Common myeloid progenitor, CD34-positive (primary cell): ENCODE measurements around the gene DBET.
"Not testable (repeated sequence)": the region's sequence is repeated elsewhere in the genome, so short reads cannot be mapped to it uniquely, and the experiment has no call there.

Experiments used
- CTCF ChIA-PET: fragments of 350-600 bp; sonication (Branson Sonifier 250); formaldehyde crosslinking; loops from one replicate; lab custom pipeline; 2021; ENCODE audit warnings: antibody characterized with exemption; lab: Charles Lee
- POLR2A ChIA-PET: fragments of 350-600 bp; sonication (Branson Sonifier 250); formaldehyde crosslinking; loops from one replicate; lab custom pipeline; 2021; ENCODE audit warnings: antibody characterized with exemption; lab: Charles Lee
- DNase-seq, 3 donors: peaks; one replicate each; pipeline versions ENCODE4 v3.0.0 to v3.0.0-alpha.2; 2013
- H3K27ac ChIP-seq, 2 experiments: 1 replicate in 1 of 2; 2 replicates in 1 of 2; pipeline ENCODE4 v1.7.0; 2013; ENCODE audit warnings: inconsistent platforms in 2 of 2, low read length in 2 of 2, mild to moderate bottlenecking in 2 of 2, low read depth in 1 of 2, moderate library complexity in 1 of 2; ENCODE audit not compliant: severe bottlenecking in 2 of 2, insufficient read depth in 1 of 2, poor library complexity in 1 of 2
- H3K27me3 ChIP-seq, 5 experiments: replicated peaks in 2 of 5; 1 replicate in 3 of 5; 2 replicates in 2 of 5; pipeline versions ENCODE4 v1.6.1 to v1.7.0; 2013; ENCODE audit warnings: low read length in 4 of 5, mild to moderate bottlenecking in 2 of 5, moderate library complexity in 2 of 5, inconsistent platforms in 1 of 5; ENCODE audit not compliant: insufficient read depth in 5 of 5, control insufficient read depth in 4 of 5
- H3K36me3 ChIP-seq, 4 experiments: 1 replicate in 2 of 4; 2 replicates in 2 of 4; pipeline versions ENCODE4 v1.6.1 to v1.7.0; 2013; ENCODE audit warnings: low read length in 3 of 4, control low read depth in 1 of 4, mild to moderate bottlenecking in 1 of 4; ENCODE audit not compliant: control insufficient read depth in 4 of 4, insufficient read depth in 4 of 4
- H3K4me1 ChIP-seq, 4 experiments: 1 replicate in 3 of 4; 2 replicates in 1 of 4; pipeline versions ENCODE4 v1.6.1 to v1.7.1; 2013; ENCODE audit warnings: low read length in 3 of 4, mild to moderate bottlenecking in 3 of 4, control low read depth in 1 of 4, inconsistent platforms in 1 of 4, moderate library complexity in 1 of 4; ENCODE audit not compliant: control insufficient read depth in 4 of 4, insufficient read depth in 4 of 4; ENCODE audit errors: control extremely low read depth in 1 of 4
- H3K4me3 ChIP-seq, 7 experiments: 1 replicate in 4 of 7; 2 replicates in 3 of 7; pipeline versions ENCODE4 v1.5.1 to v1.7.0; 2013; ENCODE audit warnings: mild to moderate bottlenecking in 7 of 7, low read length in 6 of 7, moderate library complexity in 6 of 7, inconsistent platforms in 2 of 7, low read depth in 2 of 7, control low read depth in 1 of 7; ENCODE audit not compliant: insufficient read depth in 4 of 7, control insufficient read depth in 1 of 7; ENCODE audit errors: extremely low read depth in 1 of 7
- H3K9me3 ChIP-seq, 5 experiments: 1 replicate in 4 of 5; 2 replicates in 1 of 5; pipeline versions ENCODE4 v1.6.1 to v1.7.1; 2013; ENCODE audit warnings: low read length in 4 of 5, mild to moderate bottlenecking in 2 of 5, inconsistent platforms in 1 of 5, low read depth in 1 of 5, moderate library complexity in 1 of 5; ENCODE audit not compliant: control insufficient read depth in 4 of 5, insufficient read depth in 2 of 5; ENCODE audit errors: control extremely low read depth in 1 of 5
- WGBS: methylation state at CpG from one replicate; pipeline ENCODE4 v1.1.5; 2013; ENCODE audit not compliant: insufficient coverage; 5-methylcytosine and 5-hydroxymethylcytosine counted together

The DBET gene

DNA sequence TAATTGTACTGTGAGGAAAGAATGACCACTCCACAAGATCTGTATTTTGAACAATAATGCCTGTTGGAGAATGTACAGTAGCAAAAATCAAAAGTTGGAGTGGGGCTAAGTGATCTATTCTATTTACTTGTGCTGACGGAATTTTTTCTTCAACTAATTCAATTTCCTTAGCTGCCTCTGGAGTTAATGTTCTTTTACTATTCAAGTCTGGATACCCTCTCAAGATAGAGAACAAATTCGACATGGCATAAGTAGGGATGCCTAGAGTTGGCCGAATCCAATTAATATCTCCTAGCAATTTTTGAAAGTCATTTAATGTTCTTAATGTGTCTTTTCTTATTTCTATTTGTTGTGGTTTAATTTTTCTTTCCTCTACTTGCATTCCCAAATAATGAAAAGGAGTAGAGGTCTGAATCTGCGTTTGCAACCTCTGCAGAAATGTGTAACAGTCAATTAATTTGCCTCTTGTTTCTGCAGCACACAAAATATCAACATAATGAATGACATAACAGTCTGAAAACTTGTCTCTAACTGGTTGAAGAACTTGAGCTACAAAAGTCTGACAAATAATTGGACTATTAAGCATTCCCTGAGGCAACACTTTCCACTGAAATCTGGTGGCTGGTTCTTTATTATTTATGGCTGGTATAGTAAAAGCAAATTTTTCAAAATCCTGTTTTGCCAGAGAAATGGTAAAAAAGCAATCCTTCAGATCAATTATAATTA is 46.4 kb downstream of the DBET start:
- H3K4me1 ChIP-seq = peaks cover 0 to 30% (median 1%) of the 10 kb centered on the region in 4 experiments
- H3K4me3 ChIP-seq, CTCF ChIA-PET, POLR2A ChIA-PET, DNase-seq, H3K27me3 ChIP-seq, H3K36me3 ChIP-seq, H3K9me3 ChIP-seq, H3K27ac ChIP-seq: not testable (repeated sequence)
- 77% methylated on average over 4 of the region's 4 CpGs for WGBS

DNA sequence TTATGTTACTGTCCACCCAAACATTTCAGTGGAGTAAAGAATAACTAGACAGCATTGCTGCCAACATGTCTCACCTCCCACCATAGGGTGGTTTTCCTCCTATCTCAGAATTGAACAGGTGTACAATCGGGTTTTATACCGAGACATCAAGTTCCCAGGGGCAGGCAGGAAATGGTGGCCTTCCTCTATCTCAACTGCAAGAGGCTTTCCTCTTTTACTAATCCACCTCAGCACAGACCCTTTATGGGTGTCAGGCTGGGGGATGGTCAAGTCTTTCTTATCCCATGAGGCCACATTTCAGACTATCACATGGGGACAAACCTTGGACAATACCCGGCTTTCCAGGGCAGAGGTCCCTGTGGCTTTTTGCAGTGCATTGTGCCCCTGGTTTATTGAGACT is 48.6 kb downstream of the DBET start:
- no CpG with 5 or more reads among the region's 3 CpGs for WGBS
- H3K4me3 ChIP-seq, H3K36me3 ChIP-seq, H3K27ac ChIP-seq, DNase-seq, H3K27me3 ChIP-seq, CTCF ChIA-PET, POLR2A ChIA-PET, H3K9me3 ChIP-seq: not testable (repeated sequence)
- H3K4me1 ChIP-seq = peaks cover 0 to 21% (median 1%) of the 10 kb centered on the region in 4 experiments

DNA sequence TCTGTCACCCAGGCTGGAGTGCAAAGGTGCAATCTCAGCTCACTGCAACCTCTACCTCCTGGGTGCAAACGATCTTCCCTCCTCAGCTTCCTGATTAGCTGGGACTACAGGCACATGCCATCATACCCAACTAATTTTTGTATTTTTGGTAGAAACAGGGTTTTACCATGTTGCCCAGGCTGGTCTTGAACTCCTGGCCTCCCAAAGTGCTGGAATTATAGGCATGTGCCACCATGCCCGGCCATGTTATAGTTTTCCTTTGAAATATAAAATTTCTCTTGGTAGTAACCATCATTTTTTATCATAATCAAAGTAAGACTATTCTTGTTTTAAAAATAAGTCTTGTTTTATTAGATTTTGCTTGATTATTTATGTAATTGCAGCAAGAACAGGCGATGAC is 50.7 kb downstream of the DBET start:
- H3K9me3 ChIP-seq, CTCF ChIA-PET, H3K27ac ChIP-seq, H3K27me3 ChIP-seq, POLR2A ChIA-PET, DNase-seq, H3K4me3 ChIP-seq, H3K36me3 ChIP-seq: not testable (repeated sequence)
- H3K4me1 ChIP-seq = peaks cover 0 to 23% (median 1%) of the 10 kb centered on the region in 4 experiments
- WGBS = 92% methylated on average over 2 of the region's 3 CpGs
